ENCODE data around the gene SDK1. TPM values are rescaled to one million over a fixed set of nuclear protein-coding genes. Genes with fewer than 3 reads are reported as not detected.
"Not testable (repeated sequence)": the region's sequence is repeated elsewhere in the genome, so short reads cannot be mapped to it uniquely, and the experiment has no call there.

Gene SDK1
- total RNA-seq, 1 donor from 2014 or later = 0.34 TPM

DNA sequence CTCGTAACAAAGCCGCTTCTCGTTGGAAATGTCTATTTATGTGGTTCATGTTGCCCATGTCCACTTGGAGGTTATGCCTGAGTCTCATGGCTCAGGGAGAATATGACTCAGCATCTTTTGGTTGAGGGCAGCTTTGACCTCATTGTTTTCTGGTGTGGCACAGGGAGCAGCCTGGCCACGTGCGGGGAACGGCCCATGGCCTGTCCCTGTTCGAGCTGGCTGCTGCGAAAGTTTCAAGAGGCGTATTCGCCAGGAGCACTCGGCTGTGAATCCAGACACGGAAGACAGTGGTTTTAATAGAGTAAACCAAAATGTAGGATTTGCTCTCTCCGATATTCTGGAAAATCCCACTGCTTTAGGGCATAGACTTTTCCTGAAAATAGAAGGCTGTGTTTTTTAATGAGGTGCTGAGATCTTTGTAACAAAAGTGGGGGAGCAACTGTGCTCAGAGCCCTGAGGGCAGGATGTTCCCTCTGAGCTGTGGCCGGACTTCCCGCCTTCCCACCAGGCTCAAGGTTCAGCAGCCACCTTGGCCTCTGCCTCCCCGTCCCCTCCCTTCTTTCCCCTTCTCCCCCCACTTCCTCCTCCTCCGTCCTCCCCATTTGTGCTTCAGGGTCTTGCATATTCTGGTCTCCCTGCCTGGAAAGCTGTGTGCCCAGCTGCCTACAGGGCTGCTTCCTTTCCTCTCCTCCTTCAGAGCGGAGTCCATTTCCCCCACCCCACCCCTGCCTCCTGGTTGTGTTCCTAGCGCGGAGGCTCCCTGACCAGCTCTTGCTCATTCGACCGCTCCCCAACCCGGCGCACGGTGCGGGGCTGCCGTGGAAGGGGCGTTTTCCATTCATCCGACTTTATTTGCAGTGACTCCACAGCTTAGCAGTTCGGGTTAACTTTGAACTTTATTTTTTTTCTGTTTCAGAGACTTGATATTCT, 642.0 kb downstream of the SDK1 start:
- intact Hi-C loops (cut with micrococcal nuclease) = no loop called here

DNA sequence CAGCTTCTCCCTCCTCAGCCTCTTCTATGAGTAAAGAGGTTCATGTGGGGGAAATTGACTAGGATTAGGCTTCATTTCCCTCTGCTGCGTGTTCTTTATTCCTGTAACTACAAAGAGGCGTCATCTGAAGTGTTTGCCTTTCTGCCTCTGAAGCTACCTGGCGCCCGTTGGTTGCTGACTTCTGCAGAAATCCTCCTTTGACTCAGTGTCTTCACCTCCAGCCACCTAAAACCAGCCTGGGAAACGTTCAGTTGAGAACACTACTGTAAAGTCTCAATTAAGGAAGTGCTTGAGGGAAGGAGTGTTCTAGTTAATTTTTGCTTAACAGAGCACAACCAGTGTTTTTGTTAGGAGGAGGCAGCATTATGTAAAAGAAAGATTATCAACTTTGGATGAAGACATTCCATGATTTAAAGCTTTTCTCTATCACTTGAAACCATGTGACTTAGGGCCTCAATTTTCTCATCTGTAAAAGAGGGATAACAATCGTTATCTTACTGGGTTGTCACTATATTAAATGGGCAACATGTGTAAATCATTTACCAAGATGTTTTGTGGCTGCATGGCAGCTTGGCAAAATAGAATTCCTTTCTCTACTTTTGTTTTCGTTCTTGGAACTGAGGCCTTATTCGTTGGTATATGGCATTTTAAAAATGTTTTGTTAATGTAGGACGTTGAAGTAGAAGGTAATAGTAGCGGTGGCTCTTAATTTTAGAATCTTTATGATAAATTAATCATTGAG, 642.9 kb downstream of the SDK1 start:
- intact Hi-C loops (cut with micrococcal nuclease) = no loop called here

DNA sequence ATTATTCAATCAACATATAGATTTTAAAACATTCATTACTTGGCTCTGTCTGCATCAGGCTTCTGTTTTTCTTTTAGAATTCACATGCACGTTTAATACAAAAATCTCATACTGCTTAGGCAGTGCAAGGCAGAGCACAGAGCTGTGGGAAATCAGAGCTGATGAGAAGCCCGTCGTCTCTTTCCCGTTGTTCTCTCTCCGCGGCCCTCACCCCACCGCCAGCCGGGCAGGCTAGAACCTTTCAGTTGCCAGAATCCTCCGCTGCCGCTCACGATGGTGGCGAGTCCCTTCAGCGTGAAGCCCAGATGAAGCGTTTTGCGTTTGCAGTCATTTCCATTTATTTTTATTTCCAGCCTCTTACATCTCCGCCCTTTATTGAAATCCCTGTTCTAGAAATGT, 648.2 kb downstream of the SDK1 start:
- intact Hi-C loops (cut with micrococcal nuclease) = no loop called here

DNA sequence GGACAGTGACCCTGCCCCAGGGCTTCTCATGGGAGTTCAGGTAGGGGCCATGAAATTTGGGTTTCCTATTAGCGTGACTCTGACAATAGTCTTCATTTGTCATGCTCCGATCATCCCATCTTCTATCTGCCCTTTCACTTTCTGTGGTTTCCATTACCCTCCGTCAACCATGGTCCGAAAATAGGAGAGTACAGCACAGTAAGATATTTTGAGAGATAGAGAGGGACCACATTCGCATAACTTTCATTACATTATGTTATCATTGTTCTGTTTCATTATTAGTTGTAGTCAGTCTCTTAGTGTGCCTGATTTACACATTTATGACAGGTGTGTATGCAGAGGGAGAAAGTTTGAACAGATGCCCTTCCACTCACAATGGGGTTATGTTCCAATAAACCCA, 649.2 kb downstream of the SDK1 start:
- intact Hi-C loops (cut with micrococcal nuclease) = no loop called here

DNA sequence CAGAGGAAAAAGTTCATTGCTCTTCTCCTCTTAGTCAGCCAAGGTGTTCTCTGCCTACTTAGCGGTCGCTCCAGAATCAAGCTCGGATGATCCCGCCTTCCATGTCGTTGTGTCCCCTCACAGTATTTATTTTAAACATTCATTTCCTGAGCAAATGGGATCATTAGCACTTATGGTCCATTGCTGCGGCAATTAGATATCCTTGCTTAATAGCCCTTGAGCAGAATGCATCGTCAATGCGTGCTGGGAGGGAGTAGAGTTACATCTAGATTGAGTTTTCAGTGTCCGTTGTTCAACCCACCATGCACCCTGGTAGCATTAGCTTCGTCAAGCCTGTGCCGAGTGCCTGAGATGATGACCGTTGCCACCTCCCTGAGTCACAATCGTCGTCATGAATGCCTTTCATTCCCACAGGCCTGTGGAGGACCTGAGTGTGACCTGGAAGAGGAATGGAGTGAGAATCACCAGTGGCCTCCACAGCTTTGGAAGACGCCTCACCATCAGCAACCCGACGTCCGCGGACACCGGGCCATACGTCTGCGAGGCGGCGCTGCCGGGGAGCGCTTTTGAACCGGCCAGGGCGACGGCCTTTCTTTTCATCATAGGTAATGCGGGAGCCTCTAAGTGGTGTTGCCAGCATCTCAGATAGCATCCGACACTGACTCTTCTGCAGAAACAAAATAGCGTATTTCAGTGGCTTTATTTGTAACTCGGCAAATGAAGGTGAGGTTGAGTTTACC, 650.4 kb downstream of the SDK1 start:
- intact Hi-C loops (cut with micrococcal nuclease) = no loop called here

DNA sequence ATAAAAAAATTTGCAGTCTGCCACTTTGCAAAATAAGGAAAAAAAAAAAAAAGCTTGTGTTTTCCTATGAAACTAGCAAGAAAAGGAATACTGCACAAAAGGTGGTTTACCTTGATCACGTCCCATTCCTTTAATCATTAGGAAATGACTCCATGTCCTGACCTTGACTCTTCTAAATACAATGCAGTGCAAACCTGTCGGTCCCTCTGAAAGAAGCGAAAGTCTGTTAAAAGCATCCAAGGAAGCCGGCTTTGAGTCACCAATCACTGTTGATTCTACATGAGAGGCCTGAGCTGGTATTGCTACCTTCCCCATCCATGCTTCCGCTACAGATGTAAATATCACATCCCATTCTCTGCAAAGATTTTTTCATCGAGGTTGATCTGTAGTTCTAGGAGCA, 652.1 kb downstream of the SDK1 start:
- intact Hi-C loops (cut with micrococcal nuclease) = no loop called here

DNA sequence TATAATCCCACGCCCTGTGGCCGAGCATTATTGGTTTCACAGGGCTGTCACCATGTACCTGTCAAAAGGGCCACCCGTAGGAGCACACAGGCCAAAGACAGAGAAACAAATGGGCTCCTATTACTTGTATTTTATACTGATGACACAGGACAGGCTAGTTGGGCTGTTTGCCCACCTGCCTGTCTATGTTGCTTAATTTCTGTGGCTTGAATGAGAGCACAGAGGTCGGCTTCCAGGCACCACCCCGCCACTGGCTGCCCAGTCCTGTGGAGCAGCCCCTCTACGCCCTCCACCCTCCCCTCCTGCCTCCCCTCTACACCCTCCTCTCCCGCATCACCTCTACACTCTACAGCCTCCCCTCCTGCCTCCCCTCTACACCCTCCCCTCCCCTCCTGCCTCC, 652.9 kb downstream of the SDK1 start:
- intact Hi-C loops (cut with micrococcal nuclease) = no loop called here

DNA sequence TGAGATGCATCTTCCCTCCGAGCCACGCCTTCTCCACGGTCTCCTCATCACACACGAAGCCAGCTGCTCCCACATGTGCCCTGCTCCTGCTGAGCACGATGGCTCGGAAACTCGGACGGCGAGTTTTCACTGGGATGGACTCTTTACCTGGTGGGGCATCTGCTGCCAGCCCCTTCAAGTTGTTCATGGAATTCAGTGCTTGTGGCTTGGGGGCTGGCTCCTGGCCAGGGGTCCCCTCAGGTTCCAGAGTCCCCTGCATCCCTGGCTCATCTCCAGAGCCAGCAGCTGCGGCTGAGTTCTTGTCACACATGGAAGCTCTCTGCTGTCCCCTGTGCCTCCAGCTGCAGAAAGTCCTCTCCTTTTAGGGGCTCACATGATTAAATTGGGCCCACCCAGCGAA, 654.0 kb downstream of the SDK1 start:
- intact Hi-C loops (cut with micrococcal nuclease) = no loop called here

DNA sequence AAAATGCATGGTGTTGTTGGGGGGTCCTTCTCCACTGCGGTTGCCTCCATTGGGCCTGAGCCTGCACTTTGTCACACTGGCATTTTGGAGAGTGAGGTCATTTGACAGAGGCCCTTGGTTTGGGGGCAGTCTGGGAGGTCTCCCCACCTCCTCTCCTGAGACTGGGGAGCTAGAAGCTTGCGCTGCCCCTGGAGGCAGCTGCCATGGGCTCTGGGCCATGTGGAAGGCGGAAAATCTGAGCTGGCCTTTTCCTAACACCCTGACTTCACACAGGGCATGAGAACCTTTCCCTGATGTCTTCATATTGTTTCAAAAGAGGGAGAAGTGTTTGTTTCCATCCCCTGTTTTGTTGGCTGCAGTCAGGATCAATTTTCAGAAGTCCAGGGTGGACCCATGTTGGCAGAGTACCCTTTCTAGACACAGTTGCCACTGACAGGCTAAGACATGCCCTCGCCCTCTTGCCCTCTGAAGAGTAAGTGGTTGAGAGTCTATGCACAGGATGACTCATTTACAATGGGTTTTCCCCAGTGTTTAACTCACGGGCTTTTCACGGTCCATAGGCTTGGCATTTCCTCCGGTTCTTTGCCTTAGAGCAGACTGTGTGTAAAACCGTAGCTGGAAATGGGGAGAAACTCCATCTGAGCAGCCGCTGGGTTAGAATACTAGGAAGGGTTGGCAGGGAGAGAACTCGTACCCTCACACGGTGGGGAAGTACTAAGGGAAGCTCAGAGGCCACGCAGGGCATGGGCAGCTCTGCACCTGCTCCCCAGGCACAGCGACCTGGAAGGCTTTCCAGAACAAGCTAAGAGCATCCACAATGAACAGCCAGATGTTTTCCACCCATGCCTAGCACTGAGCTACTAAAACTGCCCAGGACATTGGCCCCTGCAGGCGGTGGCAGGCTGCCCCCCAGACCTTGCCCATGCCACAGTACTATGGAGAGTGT, 655.0 kb downstream of the SDK1 start:
- intact Hi-C loops (cut with micrococcal nuclease) = no loop called here

DNA sequence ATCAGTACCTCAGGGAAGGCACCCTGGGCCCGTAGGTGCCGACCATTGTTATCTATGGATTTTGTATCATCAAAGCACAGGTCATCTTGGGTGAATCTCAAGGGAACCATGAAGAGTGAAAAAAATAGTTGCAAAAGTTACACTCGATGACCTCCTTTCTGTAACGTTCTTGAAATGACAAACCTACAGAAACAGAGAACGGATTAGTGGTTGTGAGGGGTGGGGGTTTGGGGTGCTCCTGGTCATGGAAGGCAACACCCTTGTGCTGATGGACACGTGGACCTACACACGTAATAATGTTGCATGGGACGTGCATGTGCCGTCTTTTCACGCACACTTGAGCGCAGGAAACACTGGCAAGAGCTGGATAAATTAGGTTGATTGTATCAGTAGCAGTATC, 655.9 kb downstream of the SDK1 start:
- intact Hi-C loops (cut with micrococcal nuclease) = no loop called here

DNA sequence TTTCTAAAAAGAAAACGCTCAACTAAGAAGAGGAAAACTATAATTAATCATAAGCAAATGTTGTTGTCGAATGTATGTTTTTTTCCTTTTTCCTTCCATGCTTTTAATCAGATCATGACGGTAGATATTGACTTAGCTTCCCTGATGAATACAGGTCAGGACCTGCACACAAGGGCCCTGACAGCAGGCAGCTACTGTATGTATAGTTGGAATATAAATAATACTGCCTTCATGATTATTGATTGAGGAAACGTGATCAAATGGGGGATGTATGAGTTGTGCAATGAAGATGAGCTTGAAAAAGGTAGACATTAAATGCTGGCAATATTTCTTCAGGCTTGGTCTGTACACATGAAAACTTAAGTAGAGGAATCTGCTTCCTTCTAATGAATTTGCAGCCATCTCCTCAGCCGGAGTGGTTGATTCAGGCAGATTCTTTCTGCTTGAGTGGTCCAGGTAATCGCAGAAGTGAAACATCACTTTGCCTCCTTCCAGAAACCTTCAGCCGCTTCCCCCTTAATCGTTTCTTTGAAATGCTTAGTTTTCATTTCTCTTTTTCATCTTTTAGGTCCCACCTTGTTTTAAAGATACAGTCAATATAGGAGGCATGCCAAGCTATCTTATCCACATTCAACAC, 656.5 kb downstream of the SDK1 start:
- intact Hi-C loops (cut with micrococcal nuclease) = no loop called here

DNA sequence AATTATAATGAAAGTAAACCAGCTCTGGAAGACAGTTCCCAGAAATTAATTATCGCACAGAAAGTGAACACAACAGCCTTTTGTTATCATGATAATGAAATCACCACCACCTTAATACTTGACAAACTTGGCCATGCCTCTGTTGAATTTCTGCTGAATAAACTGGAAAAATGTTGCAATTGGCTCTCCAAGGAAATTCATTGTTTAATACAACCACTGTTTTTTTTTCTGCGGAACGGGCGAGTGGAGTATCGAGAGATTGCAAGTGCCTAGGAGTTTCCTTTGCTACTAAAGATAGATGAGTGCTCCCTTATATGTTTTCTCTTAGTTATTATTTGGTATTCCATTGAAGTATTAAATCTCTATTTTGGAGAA, 657.0 kb downstream of the SDK1 start:
- intact Hi-C loops (cut with micrococcal nuclease) = no loop called here

DNA sequence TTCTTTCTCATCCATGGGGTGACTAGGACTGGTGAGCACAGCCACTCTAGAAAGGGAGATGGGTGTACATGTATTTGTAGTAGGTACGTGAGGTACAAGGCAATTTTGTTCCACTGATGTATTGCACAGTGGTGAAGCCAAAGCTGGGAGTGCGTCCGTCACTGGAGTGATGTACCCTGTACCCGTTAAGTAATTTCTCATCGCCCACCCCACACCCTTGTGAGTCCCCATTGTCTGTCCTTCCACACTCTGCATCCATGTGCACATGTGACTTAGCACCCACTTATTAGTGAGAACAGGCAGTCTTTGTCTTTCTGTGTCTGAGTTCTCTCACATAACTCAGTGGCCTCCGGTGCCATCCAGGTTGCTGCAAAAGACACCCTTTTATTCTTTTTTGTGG, 658.3 kb downstream of the SDK1 start:
- intact Hi-C loops (cut with micrococcal nuclease) = no loop called here

DNA sequence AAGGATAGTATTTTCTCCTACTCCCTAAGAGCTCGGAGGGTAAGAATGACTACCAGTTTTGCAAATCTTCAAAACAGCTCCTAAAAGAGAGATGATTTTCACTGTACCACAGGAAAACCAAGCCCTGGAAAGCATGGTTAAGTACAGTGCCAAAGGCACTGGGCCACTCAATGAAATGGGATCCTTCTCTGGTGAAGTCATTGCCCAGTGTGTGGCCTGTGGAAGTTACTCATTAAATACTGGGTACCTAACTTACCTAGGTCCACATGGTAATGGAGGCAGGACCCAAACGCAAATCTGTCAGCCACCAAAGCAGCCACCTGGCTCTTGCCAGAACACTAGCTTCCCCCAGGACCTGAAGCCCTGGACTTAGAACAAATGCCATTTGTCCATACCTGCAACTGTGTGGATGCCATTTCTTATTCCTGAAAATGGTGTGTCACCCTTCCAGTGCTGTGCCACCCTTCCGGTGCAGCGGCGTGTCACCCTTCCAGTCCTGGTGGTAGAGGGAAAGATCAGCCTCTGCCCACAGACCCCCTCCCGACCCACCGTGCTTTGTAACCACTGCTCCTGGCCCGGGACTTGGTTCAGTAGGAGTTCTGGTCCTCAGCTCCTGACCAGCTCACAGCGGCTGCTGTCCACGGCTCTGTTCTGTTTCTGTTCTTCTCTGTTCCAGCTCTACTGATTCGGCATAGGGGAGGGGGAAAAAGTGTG, 659.2 kb downstream of the SDK1 start:
- intact Hi-C loops (cut with micrococcal nuclease) = no loop called here

DNA sequence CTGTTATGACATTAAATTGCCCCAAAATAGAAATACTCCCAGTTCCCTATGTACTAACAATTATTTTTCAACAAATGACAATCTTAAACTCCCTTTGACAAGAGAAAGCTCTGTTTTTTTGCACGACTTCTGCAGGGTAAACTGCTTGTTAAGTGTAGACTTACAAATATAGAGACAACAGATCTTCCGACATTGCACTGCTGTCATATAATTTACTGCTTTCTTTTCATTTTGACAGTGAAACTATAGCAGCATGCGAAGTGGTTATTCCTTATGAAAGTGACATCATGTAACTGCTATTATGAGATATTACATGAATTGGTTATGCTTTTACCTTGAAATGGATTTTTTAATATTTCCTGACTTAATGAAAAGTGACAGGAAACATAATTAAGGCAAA, 659.9 kb downstream of the SDK1 start:
- intact Hi-C loops (cut with micrococcal nuclease) = no loop called here

DNA sequence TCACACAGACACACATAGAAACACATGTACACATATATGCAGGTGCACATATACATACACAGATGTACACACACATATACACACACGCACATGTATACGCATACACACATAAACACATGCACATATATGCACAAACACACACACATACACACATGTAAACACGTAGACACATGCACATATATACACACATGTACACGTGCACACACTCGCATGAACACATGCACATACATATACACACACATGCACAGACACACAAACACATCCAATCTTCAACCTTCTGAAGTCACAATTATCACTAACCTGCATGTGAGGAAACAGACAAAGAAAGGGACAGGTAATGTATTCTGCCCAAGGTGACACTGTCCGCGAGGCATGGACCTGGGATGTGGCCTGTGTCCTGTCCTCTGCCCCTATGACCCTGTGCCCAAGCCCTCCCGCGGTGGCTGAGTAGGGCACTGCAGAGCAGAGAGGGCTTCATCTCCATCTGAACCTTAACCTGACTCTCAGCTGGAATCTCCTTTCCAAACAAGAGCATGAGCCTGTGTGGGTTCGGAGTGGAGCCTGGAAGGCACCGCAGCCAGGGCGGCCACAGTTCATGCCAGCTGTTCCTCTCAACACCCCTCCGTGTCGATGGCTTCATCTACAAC, 660.9 kb downstream of the SDK1 start:
- intact Hi-C loops (cut with micrococcal nuclease) = no loop called here

DNA sequence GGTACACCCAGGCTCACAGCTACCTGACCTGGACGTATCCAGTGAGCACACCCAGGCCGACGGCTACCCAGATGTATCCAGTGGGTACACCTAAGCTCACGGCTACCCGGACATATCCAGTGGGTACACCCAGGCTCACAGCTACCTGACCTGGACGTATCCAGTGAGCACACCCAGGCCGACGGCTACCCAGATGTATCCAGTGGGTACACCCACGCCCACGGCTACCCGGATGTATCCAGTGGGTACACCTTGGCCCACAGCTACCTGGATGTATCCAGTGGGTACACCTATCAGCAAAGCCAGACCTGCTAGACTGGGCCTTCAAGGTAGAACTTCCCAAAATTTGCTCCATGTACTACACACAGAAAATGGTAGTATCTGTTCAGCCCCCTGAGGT, 662.7 kb downstream of the SDK1 start:
- intact Hi-C loops (cut with micrococcal nuclease) = not testable (repeated sequence)

DNA sequence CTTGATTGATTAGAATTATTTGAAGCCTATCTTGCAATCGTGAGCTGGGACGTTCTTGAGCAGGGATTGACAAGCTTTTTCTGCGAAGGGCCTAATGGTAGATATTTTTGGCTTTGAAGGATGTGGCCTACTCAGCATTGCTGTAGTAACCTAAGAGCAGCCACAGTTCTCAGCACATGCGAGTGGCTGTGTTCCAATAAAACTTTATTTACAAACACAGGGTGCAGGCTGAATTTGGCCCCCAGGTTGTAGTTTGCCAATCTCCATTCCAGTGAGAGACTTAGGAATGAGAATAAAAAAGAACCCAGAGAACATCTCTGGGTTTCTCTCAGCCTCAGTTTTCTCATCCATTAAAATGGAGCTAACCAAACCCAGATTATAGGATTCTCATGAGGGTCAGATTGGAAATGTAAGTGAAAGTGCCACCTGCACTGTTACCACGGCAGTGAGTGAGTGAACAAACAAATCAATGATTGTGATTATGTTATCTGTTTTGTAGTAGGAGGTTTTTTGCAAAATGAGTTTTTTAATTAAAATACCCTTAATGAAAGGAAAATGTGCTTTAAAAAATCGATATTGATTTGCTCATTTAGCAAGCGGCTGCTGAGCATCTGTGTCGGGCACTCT, 664.0 kb downstream of the SDK1 start:
- intact Hi-C loops (cut with micrococcal nuclease) = no loop called here
